ENCODE results near the gene NTM.
"Not testable (repeated sequence)": the region's sequence is repeated elsewhere in the genome, so short reads cannot be mapped to it uniquely, and the experiment has no call there.

NTM gene

GRCh38 chr11:131464461-131464860, 94.0 kb downstream of the NTM start:
- no peak for DNase-seq

DNA sequence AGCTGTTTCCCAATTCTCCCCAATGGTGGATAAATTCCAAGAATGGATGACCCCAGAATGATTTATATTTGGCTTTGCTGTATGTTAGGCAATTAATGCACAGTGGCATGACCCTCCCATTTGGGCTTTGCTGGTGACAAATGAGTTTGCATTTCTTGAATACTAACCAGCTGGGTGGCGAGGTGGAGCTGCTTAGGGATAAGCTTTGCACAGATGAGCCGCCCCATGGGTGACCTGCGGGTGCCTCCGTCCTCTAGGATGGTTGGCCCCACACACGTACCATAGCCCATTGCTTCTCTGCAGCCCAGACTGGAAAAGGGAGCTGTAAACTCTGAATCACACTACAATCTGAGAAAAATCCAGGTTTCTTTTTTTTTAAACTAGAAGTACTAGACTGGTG, 94.6 kb downstream of the NTM start:
- DNase-seq, result no peak

DNA sequence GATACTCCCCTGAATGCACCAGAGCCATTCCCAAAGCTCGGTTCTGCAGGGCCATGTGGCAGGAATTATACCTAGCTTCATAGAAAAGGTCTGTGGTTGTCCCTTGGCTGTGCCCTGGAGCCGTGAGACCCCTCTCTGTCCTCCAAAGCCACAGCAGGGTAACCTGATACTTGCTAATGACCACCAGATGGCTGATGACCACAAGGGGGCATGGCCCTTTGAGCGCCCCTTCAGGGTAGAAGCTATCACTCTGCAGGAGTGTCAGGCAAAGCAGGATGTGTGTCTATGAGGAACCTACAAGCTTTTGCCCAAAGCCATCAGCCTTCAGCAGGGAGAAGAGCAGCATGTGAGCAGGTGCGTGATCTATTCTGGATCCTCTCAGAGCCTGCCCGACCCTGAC, 95.3 kb downstream of the NTM start:
- DNase-seq, result no peak

DNA sequence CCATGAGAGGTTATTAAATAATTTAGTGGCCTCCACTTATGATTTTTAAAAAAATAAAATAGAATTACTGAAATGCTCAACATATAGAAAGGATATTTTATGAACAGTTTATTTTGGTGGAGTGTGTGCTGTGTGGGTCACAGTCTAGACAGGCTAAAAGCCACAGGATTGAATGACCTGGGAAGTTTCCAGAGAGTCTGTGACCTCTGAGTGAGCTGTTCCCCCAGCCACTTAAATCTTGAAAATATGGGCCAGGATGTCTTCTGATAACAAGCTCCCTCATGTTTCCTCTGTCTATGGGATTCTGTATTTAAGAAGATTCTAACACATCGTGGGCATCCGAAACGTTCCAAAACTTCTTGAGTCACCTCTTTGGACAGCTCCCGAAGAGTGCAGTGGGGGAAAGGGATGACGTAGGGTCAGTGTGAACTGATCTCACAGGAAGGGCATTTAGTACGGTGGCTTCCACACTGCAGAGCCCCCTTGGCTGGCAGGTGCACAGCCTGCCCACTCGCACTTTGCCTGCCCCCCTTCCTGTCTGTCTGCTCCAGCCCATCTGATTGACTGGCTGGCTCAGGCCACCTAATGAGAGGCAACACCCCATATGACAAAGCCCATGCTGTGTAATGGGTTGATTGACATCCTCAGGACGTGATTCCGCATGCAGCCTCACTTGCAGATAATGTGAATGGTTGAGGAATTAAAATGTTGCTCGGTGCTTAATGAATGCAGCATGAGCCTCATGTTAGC, 97.4 kb downstream of the NTM start:
- no peak for DNase-seq

DNA sequence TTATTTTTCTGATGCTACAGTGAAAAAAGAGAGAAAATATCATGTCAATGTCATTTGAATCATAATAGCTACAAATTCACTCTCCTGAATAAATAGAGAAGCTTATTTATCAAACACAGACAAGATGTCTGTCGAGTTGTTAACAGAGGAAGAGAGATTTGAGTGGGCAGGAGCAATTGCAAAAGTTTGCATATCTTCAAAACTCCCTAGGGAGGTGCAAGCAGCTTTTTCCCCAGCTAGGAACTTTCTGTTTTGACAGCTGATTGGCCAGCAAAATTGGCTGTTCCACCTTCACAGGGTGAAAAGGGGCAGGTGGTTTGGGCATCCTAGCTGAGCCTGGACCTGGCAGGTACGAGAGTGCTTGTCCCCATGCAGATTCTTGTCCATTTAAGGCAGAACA, 98.2 kb downstream of the NTM start:
- no peak for DNase-seq

- DNase-seq, result no peak
Observed at GRCh38 chr11:131470216-131470925, 100.0 kb downstream of the NTM start.

- no peak for DNase-seq
Observed at GRCh38 chr11:131471976-131472375, 101.6 kb downstream of the NTM start.

- DNase-seq, result no peak
Observed at GRCh38 chr11:131474947-131475346, 104.5 kb downstream of the NTM start.

- DNase-seq, result no peak
Observed at GRCh38 chr11:131476266-131476665, 105.9 kb downstream of the NTM start.

- DNase-seq, result no peak
Observed at GRCh38 chr11:131478341-131478740, 107.9 kb downstream of the NTM start.

DNA sequence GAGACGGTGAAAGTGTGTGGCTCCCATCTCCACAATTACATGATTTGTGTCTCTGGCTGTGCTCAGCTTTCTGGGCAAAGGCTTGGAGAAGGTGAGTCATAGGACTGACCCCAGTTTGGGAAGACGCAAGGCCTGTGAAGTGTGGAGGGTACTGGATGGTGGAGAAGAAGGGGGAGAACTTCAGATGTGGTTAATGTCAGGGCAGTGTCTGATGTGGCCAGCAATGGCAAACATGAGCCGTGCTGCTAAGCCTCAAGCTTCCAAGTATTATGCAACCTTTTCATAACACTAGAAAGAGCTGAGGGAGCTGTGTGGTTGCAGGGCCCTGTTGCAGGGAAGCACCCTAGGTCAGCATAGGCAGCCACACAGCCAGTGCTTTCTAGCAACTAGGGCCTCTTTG, 110.9 kb downstream of the NTM start:
- no peak for DNase-seq

DNA sequence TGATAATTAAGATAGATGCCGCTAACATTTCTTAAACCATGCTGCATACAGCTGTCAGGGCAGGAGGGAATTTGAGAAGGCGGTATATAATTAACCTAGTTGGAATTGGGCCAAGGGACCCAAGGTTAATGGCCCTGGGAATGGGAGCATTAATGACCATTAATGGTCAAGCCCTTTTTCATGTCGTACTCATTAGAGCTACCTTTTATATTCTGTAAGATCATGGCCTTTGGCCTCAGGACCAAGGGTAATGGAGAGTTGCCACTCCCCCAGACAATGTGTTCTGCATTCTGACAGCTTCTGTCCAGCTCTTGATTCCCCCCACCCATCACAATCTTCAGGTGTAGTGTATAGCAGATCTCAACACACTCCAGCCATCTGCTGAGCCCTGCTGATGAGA, 111.6 kb downstream of the NTM start:
- no peak for DNase-seq

GRCh38 chr11:131483453-131483852, 113.0 kb downstream of the NTM start:
- DNase-seq, result no peak

GRCh38 chr11:131483877-131484276, 113.5 kb downstream of the NTM start:
- no peak for DNase-seq

GRCh38 chr11:131486100-131486499, 115.7 kb downstream of the NTM start:
- DNase-seq, result no peak

- DNase-seq, result no peak
Observed at GRCh38 chr11:131486937-131487635, 116.7 kb downstream of the NTM start.

DNA sequence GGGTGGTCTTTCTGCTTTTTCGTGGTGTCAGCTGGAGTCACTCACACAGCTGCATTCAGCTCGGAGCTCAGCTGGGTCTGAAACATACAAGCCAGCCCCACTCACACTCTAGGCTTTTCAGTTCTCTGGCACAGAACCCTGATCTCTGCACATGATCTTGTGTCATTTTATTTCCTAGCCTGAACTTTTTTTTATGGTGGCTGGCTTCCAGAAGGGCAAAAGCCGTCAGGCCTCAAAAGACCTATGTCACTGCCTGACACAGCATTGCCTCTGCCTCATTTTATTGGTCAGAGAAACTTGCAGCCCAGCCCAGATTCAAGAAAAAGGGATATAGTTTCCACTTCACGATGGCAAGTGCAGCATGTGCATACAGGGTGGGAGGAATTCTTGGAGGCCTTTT, 117.8 kb downstream of the NTM start:
- no peak for DNase-seq

DNA sequence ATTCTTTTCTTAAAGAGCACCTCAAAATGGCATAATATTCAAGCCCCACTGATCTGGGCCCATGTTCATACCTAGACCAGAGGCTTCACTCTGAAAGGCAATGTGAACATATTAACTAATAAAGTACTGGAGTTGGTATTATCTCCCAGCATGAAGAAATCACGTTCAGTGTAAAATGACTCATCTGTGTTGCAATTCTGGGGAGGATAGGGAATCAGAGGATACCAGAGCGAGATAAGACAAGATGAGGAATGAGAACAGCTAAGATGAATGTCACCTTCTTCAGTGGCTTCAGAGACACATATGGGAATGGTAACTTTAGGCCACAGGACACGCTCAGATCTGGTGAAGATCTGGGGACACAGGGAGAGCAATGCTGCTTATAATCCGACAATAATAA, 121.1 kb downstream of the NTM start:
- no peak for DNase-seq

- DNase-seq, result no peak
Observed at GRCh38 chr11:131495423-131495822, 125.0 kb downstream of the NTM start.

DNA sequence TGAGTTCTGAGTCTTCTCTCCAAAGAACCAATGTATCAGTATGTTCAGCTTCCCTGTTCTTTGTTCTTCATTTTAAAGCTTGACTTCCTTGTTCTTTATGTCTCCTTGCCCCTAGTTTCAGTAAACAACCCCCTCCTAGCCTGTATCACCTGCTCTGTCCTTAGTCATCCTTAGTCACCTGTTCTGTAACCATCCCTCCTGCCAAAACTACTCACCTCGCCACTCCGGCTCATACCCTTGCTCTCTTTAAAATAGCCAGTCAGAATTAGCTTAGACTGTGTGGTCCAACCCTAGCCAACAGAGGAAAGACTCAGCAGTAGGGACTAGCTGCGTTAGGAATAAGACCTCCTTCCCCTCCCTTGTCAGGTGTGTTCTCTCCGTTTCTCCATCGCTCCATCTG, 127.3 kb downstream of the NTM start:
- not testable (repeated sequence) for DNase-seq

DNA sequence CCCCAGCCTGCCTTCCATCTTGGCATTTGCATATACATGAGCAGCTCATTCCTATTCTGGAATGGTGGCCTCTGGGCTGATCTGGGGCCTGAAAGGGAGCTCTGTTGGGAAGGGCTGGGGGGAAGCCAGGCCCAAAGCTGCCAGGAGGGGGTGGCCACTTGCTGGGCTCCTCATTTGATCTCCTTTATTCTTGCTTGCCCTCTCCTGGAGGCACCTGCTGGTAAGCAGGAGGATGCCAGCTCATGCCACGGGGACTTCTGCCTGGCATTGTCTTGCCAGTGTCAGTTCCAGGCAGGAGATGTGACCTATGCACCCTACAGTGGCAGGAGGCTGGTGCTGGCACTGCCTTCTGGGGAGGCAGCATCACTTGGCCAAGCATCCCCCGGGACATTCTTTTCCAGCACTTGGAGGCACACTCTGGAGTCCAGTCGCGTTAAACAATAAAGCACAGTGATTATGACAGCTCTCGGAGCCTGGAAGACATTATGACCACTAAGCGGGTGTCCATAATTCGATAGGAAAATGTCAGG, 128.3 kb downstream of the NTM start:
- DNase-seq, result no peak

- no peak for DNase-seq
Observed at GRCh38 chr11:131499199-131499598, 128.8 kb downstream of the NTM start.

- no peak for DNase-seq
Observed at GRCh38 chr11:131503017-131503416, 132.6 kb downstream of the NTM start.

Measured in NCI-H510A treated with DMSO at 0.1 percent for 48 hours (cell line).